Astrocyte of the cerebellum (primary cell): ENCODE measurements around the gene EVL.

Experiments used
- DNase-seq: peaks from one replicate; pipeline ENCODE4 v3.0.0-alpha.2; 2011; ENCODE audit warnings: low read depth
- H3K4me3 ChIP-seq: 2 replicates; pipeline ENCODE4 v1.5.1; 2011; ENCODE audit warnings: mild to moderate bottlenecking, low read depth, low read length, moderate library complexity
- in situ Hi-C: cut with HindIII; loops from 2 replicates; pipeline ENCODE4 v1.10.0; 2017; ENCODE audit warnings: low sequenced_read_pairs
- TF ChIP-seq, protein P1 (sequence below): IDR thresholded peaks from 2 replicates; pipeline ENCODE4 v1.5.1; 2012; ENCODE audit warnings: low read length, low read depth, moderate library complexity, mild to moderate bottlenecking; ENCODE audit errors: missing control alignments

The EVL gene

DNA sequence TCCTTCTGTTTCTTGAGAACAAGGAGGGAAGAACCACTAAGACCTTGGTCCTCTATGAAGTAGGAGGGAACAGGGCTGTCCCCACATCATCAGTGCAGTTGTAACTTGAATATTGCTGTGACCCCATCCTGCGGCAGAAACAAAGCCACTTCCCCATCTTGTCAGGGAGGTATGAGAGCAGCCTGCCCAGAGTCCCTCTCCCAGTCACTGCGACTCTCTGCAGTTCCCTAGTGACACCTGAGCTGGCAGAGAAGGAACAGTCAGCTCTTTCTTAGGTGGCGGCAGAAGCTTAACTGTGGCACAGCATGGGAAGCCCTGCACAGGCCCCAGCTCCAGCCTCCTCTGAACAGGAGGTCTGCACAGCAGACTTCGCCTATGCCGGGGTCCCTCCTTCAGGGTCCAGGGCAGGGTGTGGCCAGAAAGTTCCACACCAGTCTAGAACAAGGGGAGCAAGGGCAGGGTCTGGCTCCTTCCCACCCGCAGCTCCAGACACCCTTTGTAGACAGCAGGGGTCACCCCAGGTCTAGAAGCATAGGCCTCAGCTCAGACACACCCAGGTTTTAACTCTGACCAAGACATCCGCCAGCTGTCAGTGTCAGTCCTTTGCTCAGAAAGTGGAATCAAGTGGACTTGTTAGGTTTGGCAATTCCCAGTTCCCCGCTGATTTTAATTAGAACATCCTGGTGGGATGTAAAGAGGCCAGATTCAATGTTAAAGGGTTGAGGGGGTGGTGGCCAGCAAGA is 57.4 kb downstream of the EVL start:
- in situ Hi-C loops: no loop called here
- no peak for DNase-seq
- no peak overlapping the region for H3K4me3 ChIP-seq
- TF ChIP-seq, protein P1, sequence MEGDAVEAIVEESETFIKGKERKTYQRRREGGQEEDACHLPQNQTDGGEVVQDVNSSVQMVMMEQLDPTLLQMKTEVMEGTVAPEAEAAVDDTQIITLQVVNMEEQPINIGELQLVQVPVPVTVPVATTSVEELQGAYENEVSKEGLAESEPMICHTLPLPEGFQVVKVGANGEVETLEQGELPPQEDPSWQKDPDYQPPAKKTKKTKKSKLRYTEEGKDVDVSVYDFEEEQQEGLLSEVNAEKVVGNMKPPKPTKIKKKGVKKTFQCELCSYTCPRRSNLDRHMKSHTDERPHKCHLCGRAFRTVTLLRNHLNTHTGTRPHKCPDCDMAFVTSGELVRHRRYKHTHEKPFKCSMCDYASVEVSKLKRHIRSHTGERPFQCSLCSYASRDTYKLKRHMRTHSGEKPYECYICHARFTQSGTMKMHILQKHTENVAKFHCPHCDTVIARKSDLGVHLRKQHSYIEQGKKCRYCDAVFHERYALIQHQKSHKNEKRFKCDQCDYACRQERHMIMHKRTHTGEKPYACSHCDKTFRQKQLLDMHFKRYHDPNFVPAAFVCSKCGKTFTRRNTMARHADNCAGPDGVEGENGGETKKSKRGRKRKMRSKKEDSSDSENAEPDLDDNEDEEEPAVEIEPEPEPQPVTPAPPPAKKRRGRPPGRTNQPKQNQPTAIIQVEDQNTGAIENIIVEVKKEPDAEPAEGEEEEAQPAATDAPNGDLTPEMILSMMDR: no peak

- in situ Hi-C loops: no loop called here
- DNase-seq: no peak
- TF ChIP-seq, protein P1: no peak
- H3K4me3 ChIP-seq: no peak overlapping the region
These were observed 58.4 kb downstream of the EVL start for GRCh38 chr14:100123618-100124017.

- in situ Hi-C loops: no loop called here
- TF ChIP-seq, protein P1: no peak
- H3K4me3 ChIP-seq: no peak overlapping the region
- no peak for DNase-seq
These were observed 59.4 kb downstream of the EVL start for GRCh38 chr14:100124551-100125088.

DNA sequence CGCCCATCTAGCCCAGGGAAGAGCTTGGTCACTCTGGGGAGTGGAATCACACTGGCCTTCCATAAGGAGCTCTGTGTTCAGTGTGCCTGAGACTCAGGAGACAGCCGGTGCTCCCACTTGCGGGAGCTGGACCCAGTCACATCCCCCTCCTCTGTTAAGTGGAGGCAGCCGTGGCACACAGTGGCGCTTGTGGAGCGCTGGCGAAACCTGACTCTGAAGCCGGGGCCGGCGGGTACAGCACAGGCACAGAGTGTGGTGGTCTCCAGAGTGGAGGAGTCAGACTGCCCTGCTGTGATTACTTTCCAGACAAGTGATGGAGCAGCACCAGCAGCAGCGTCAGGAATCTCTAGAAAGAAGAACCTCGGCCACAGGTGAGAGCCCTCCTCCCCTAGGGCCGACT is 61.2 kb downstream of the EVL start:
- DNase-seq: no peak
- TF ChIP-seq, protein P1: no peak
- no peak overlapping the region for H3K4me3 ChIP-seq
- in situ Hi-C loops: no loop called here

GRCh38 chr14:100127853-100128455 is 62.7 kb downstream of the EVL start:
- in situ Hi-C loops: no loop called here
- TF ChIP-seq, protein P1: no peak
- no peak overlapping the region for H3K4me3 ChIP-seq
- DNase-seq: no peak

- no peak for DNase-seq
- H3K4me3 ChIP-seq: no peak overlapping the region
These were observed 63.5 kb downstream of the EVL start for GRCh38 chr14:100128688-100129087.

More at GRCh38 chr14:100128688-100129087, 63.5 kb downstream of the EVL start:
- in situ Hi-C loops: no loop called here
- TF ChIP-seq, protein P1: no peak
